Ovary (tissue), 9 donors: ENCODE results near the gene DOP1B. TPM values are rescaled to one million over a fixed set of nuclear protein-coding genes. Genes with fewer than 3 reads are reported as not detected.

Experiments used
- DNase-seq, 5 donors: peaks; one replicate each; pipeline ENCODE4 v3.0.0-alpha.2; 2019 to 2020
- H3K27ac ChIP-seq, 2 donors: fragments of 200-600 bp; one replicate each; pipeline versions ENCODE4 v1.5.1 to v1.8.0; 2019 to 2022
- H3K27me3 ChIP-seq: fragments of 200-600 bp; one replicate; pipeline ENCODE4 v1.8.0; 2022
- H3K36me3 ChIP-seq: fragments of 200-600 bp; sonication (generic); one replicate; pipeline ENCODE4 v1.5.1; 2019
- H3K4me1 ChIP-seq: one replicate; pipeline ENCODE4 v1.8.1; 2013; ENCODE audit warnings: mild to moderate bottlenecking, moderate library complexity; ENCODE audit not compliant: insufficient read depth
- H3K4me3 ChIP-seq: fragments of 200-600 bp; sonication (generic); one replicate; pipeline ENCODE4 v1.5.1; 2017
- H3K9me3 ChIP-seq, 2 donors: fragments of 200-600 bp in 1 of 2; sonication (generic) in 1 of 2; one replicate each; pipeline versions ENCODE4 v1.5.1 to v1.8.1; 2013 to 2019; ENCODE audit warnings: mild to moderate bottlenecking in 1 of 2, moderate library complexity in 1 of 2
- CTCF ChIP-seq, 3 donors: fragments of 450-650 bp in 2 of 3; fragments of 200-600 bp in 1 of 3; IDR thresholded peaks; one replicate each; pipeline versions ENCODE4 v1.5.1 to v1.8.0; 2016 to 2022; ENCODE audit warnings: antibody characterized with exemption in 3 of 3, mild to moderate bottlenecking in 1 of 3
- EP300 ChIP-seq: sonication (generic); formaldehyde crosslinking; IDR thresholded peaks from one replicate; pipeline ENCODE4 v1.6.1; 2017; ENCODE audit warnings: antibody characterized with exemption
- POLR2A ChIP-seq: fragments of 450-650 bp; IDR thresholded peaks from one replicate; pipeline ENCODE4 v1.6.1; 2017; ENCODE audit warnings: antibody characterized with exemption, mild to moderate bottlenecking, moderate library complexity
- WGBS, 3 donors: extraction: QIAGEN DNeasy Blood & Tissue Kit in 1 of 3; methylation state at CpG; one replicate each; pipeline versions ENCODE4 v1.1.5 to v1.1.7; 2013 to 2017; 5-methylcytosine and 5-hydroxymethylcytosine counted together
- intact Hi-C, 4 donors: fragments of 100-400 bp; cut with DNase I; formaldehyde crosslinking; loops; one replicate each; pipeline versions ENCODE4 v1.11.0 to v1.15.1; 2022 to 2023
- polyA plus RNA-seq, 2 donors: library from polyadenylated mRNA; stranded (reverse); fragments of 200-250 nt in 1 of 2; fragments of 350-450 nt in 1 of 2; fragmentation: Illumina TruSeq in 1 of 2; extraction: RNeasy Lipid Tissue Mini Kit (QIAGEN cat#74804) in 1 of 2; gene quantifications; one replicate each; pipeline ENCODE4 v1.2.3, GENCODE V29; 2013 to 2014
- total RNA-seq, 7 donors: library from RNA; depleted of rRNA in 2 of 7; stranded (reverse); fragments of >200 nt in 2 of 7; fragmentation: NEBNext Ultra II Directional in 3 of 7; extraction: Animal tissue kit (Norgen Biotek cat#: 25700) in 3 of 7; gene quantifications; one replicate each; pipeline versions ENCODE4 v1.1.0 to v1.2.4, GENCODE V29; 2016 to 2023
- donor health status: DM: no; HTN: no; CAD: no; lungs with moderate emphysema.
- donor health status: DM: no; HTN: no; CAD: no.
- donor health status: Bipolar disorder and iron deficiency.
- donor health status: DM: yes; HTN: yes; CAD: no.
- donor health status: DM: no; HTN: no; CAD: no.
- donor health status: DM: yes; HTN: yes; CAD: no.

Gene DOP1B
- total and polyA plus RNA-seq, 9 donors: 2.3 to 12.5 (median 6.3) TPM

GRCh38 chr21:36200081-36200561, 43.5 kb downstream of the DOP1B start:
- intact Hi-C loops: no loop called here
- Histone ChIP-seq H3K36me3 (no peaks in the 10 kb centered on the region), H3K4me1 (no peaks in the 10 kb centered on the region), H3K9me3 (no peaks in the 10 kb centered on the region), H3K27ac (no peak overlapping the region), H3K27me3 (no peaks in the 10 kb centered on the region), H3K4me3 (no peak overlapping the region)
- DNase-seq: peak in 1 of 5 donors; percentile 26
- 77 to 89% (median 88%) methylated on average over 23 of the region's 23 CpGs for WGBS, 3 donors
- TF ChIP-seq EP300 (no peak), CTCF (IDR thresholded peaks at IDR 0.05) (no peak), POLR2A (no peak)

GRCh38 chr21:36202726-36203602, 46.3 kb downstream of the DOP1B start:
- H3K4me1 ChIP-seq: no peaks in the 10 kb centered on the region
- H3K4me3 ChIP-seq: no peak overlapping the region
- 87 to 89% (median 88%) methylated on average over 10 of the region's 10 CpGs for WGBS, 3 donors
- intact Hi-C loops: no loop called here
- no peak for TF ChIP-seq EP300
- TF ChIP-seq CTCF (IDR thresholded peaks at IDR 0.05): no peak
- no peak for TF ChIP-seq POLR2A
- no peak overlapping the region for H3K27ac ChIP-seq
- DNase-seq: no peak
- H3K27me3 ChIP-seq: no peaks in the 10 kb centered on the region
- no peaks in the 10 kb centered on the region for H3K9me3 ChIP-seq
- no peaks in the 10 kb centered on the region for H3K36me3 ChIP-seq

GRCh38 chr21:36203603-36203889, 46.9 kb downstream of the DOP1B start:
- H3K27ac ChIP-seq: no peak overlapping the region
- DNase-seq: no peak
- WGBS, 3 donors: 4 to 14% (median 5%) methylated on average over 1 of the region's 1 CpG
- TF ChIP-seq CTCF (IDR thresholded peaks at IDR 0.05) (no peak), EP300 (no peak), POLR2A (no peak)
- H3K4me3 ChIP-seq: no peak overlapping the region
- no peaks in the 10 kb centered on the region for H3K9me3 ChIP-seq
- no peaks in the 10 kb centered on the region for H3K36me3 ChIP-seq
- intact Hi-C loops: no loop called here
- no peaks in the 10 kb centered on the region for H3K27me3 ChIP-seq
- H3K4me1 ChIP-seq: no peaks in the 10 kb centered on the region

GRCh38 chr21:36204980-36205379, 48.4 kb downstream of the DOP1B start:
- H3K4me3 ChIP-seq: no peak overlapping the region
- H3K36me3 ChIP-seq: no peaks in the 10 kb centered on the region
- DNase-seq: no peak
- H3K27me3 ChIP-seq: no peaks in the 10 kb centered on the region
- H3K27ac ChIP-seq: no peak overlapping the region
- H3K9me3 ChIP-seq: no peaks in the 10 kb centered on the region
- WGBS, 3 donors: 89 to 92% (median 92%) methylated on average over 6 of the region's 6 CpGs
- TF ChIP-seq CTCF (IDR thresholded peaks at IDR 0.05) (no peak), EP300 (no peak), POLR2A (no peak)
- intact Hi-C loops: no loop called here
- H3K4me1 ChIP-seq: no peaks in the 10 kb centered on the region
